ENCODE results near the gene MAN2B1. TPM values are rescaled to one million over a fixed set of nuclear protein-coding genes. Genes with fewer than 3 reads are reported as not detected.

The MAN2B1 gene
- total and polyA plus RNA-seq, 2 experiments from 2014 or later: 33.2 to 60.8 TPM

- TF ChIP-seq CTCF (conservative IDR thresholded peaks at IDR 0.05; ENCODE audit: low read depth in 2 of 2): peak; percentile 38 to 41; a peak in 3 of 4 replicates
- TF ChIP-seq POLR2AphosphoS5 (IDR thresholded peaks at IDR 0.05; ENCODE audit: low read depth): peak; percentile 94
- peak; percentile 92 for TF ChIP-seq CREB1 (CRISPR knock-in tag; IDR thresholded peaks at IDR 0.05; ENCODE audit: low read depth)
- TF ChIP-seq ZNF331 (CRISPR knock-in tag; IDR thresholded peaks at IDR 0.05; ENCODE audit: low read depth): no peak
- no peak for TF ChIP-seq NANOG (IDR thresholded peaks at IDR 0.05; ENCODE audit: borderline replicate concordance)
- no peak for TF ChIP-seq REST (IDR thresholded peaks at IDR 0.05; ENCODE audit: unreplicated experiment)
These were observed 55.8 kb downstream of the MAN2B1 start, which contains the start of the genes ZNF490 and ZNF791 (continued) for GRCh38 chr19:12610540-12611360.

GRCh38 chr19:12607631-12608030, 58.9 kb downstream of the MAN2B1 start:
- no peaks in the 10 kb centered on the region for H4K20me1 ChIP-seq (replicated peaks; ENCODE audit: insufficient read depth)
- no peak overlapping the region for H2AFZ ChIP-seq
- H3K36me3 ChIP-seq (ENCODE audit: insufficient read depth): no peaks in the 10 kb centered on the region
- peaks cover 19% of the 10 kb centered on the region for H3K79me2 ChIP-seq (replicated peaks; ENCODE audit: insufficient read depth)
- H3K36me3 Mint-ChIP-seq (ENCODE audit: low read depth): peaks cover 8% of the 10 kb centered on the region; the same call in 2 of the 3 replicates
- no peak overlapping the region for H3K4me3 ChIP-seq
- H3K27me3 Mint-ChIP-seq (ENCODE audit: insufficient read depth, low read depth, poor library complexity): peaks cover 9% of the 10 kb centered on the region
- no peak overlapping the region for H3K4me3 Mint-ChIP-seq
- no peak overlapping the region for H3K4me2 ChIP-seq
- H3K9me3 Mint-ChIP-seq: 0 out of 3 replicates have a peak, but pooled peaks cover 2% of the 10 kb centered on the region
- DNase-seq (ENCODE audit: low spot score) (no peak), ATAC-seq (no peak)
- H3K27ac ChIP-seq (ENCODE audit: low read depth): no peak overlapping the region
- no peaks in the 10 kb centered on the region for H3K4me1 ChIP-seq (ENCODE audit: insufficient read depth)
- no peaks in the 10 kb centered on the region for H3K27me3 ChIP-seq (ENCODE audit: insufficient read depth)
- peaks cover 3% of the 10 kb centered on the region; the same call in 2 of the 3 replicates for H3K4me1 Mint-ChIP-seq
- no peaks in the 10 kb centered on the region for H3K9me2 ChIP-seq (ENCODE audit: insufficient read depth)
- H3F3A ChIP-seq (replicated peaks; ENCODE audit: low read depth): no peaks in the 10 kb centered on the region
- no peak overlapping the region for H3K27ac Mint-ChIP-seq
- TF ChIP-seq EZH2 (IDR thresholded peaks at IDR 0.05; ENCODE audit: low read depth, unreplicated experiment): no peak
- TF ChIP-seq JUNB (IDR thresholded peaks at IDR 0.05; ENCODE audit: unreplicated experiment): no peak
- TF ChIP-seq POLR2AphosphoS5 (IDR thresholded peaks at IDR 0.05; ENCODE audit: low read depth): no peak
- TF ChIP-seq CTCF (conservative IDR thresholded peaks at IDR 0.05; ENCODE audit: low read depth in 2 of 2): no peak
- no peak for TF ChIP-seq REST (IDR thresholded peaks at IDR 0.05; ENCODE audit: unreplicated experiment)
- no peak for TF ChIP-seq CREB1 (CRISPR knock-in tag; IDR thresholded peaks at IDR 0.05; ENCODE audit: low read depth)
- no peak for TF ChIP-seq EZH2phosphoT487 (IDR thresholded peaks at IDR 0.05; ENCODE audit: unreplicated experiment)
- TF ChIP-seq, protein P1, sequence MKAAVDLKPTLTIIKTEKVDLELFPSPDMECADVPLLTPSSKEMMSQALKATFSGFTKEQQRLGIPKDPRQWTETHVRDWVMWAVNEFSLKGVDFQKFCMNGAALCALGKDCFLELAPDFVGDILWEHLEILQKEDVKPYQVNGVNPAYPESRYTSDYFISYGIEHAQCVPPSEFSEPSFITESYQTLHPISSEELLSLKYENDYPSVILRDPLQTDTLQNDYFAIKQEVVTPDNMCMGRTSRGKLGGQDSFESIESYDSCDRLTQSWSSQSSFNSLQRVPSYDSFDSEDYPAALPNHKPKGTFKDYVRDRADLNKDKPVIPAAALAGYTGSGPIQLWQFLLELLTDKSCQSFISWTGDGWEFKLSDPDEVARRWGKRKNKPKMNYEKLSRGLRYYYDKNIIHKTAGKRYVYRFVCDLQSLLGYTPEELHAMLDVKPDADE (IDR thresholded peaks at IDR 0.05): no peak
- TF ChIP-seq STAT1 (IDR thresholded peaks at IDR 0.05; ENCODE audit: unreplicated experiment): no peak
- TF ChIP-seq ZNF114 (CRISPR knock-in tag; IDR thresholded peaks at IDR 0.05): no peak
